Erythroblast (primary cell): ENCODE measurements around the gene TMA7B.

Source experiments
- GATA1 ChIP-seq: IDR thresholded peaks from 2 replicates; pipeline ENCODE4 v1.6.1; 2011; ENCODE audit warnings: low read depth, mild to moderate bottlenecking, control low read depth, low read length, moderate library complexity
- POLR2A ChIP-seq: IDR thresholded peaks from 2 replicates; pipeline ENCODE4 v1.6.1; 2011; ENCODE audit warnings: mild to moderate bottlenecking, low read length

DNA sequence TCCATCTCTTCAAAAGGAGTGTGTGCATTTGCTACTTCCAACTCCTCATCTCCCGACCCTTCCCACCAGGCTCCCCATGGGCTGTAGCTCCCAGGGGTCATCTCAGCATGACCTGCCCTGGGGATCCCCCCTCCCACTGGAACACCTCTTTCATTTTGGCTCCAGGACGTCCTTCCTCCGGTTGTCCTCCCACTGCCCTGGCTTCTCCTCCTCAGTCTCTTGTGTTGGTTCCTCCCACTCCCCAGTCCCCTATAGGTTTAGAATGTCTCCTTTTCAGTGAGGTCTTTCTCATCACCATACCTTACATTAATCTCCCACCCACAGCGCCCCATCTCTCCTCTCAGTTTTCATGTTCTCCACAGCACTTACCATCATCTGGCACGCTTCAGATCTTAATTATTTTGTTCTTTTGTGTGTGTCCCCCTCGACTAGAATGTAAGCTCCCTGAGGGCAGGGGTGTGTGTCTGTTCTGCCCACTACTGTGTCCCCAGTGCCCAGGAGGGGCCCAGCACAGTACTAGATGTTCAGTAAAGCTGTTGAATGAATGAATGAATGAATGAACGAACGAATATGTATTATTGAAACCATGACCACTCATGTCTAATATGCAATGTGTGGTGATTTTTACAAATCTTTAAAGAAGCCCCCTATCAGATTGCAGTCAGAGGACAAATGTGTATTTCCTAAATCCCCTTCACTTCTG, 2.0 kb upstream of the TMA7B start:
- no peak for TF ChIP-seq POLR2A
- no peak for TF ChIP-seq GATA1
